Transverse colon (tissue), 4 donors: Measurements from ENCODE around the gene SMIM36.
"Not testable (repeated sequence)": the region's sequence is repeated elsewhere in the genome, so short reads cannot be mapped to it uniquely, and the experiment has no call there.

Experiments used
- POLR2AphosphoS5 ChIP-seq, 3 donors: sonication (generic); formaldehyde crosslinking; IDR thresholded peaks; one replicate each; pipeline ENCODE4 v1.6.1; 2016; ENCODE audit warnings: antibody characterized with exemption in 3 of 3
- TF ChIP-seq, protein P1 (sequence below), 5 experiments: fragments of 200-600 bp in 3 of 5; fragments of 450-650 bp in 2 of 5; sonication (generic) in 3 of 5; IDR thresholded peaks; 1 replicate in 2 of 5; 2 replicates in 3 of 5; pipeline ENCODE4 v1.5.1; 2016 to 2017; ENCODE audit warnings: antibody characterized with exemption in 5 of 5, inconsistent platforms in 3 of 5, mild to moderate bottlenecking in 2 of 5, moderate library complexity in 1 of 5

DNA sequence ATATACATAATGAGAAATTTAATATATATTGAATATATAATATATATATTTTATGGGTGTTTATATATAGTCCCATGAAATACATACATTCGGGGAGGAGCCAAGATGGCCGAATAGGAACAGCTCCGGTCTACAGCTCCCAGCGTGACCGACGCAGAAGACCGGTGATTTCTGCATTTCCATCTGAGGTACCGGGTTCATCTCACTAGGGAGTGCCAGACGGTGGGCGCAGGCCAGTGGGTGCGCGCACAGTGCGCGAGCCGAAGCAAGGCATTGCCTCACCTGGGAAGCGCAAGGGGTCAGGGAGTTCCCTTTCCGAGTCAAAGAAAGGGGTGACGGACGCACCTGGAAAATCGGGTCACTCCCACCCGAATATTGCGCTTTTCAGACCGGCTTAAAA lies 9.6 kb downstream of the SMIM36 start:
- TF ChIP-seq, protein P1, sequence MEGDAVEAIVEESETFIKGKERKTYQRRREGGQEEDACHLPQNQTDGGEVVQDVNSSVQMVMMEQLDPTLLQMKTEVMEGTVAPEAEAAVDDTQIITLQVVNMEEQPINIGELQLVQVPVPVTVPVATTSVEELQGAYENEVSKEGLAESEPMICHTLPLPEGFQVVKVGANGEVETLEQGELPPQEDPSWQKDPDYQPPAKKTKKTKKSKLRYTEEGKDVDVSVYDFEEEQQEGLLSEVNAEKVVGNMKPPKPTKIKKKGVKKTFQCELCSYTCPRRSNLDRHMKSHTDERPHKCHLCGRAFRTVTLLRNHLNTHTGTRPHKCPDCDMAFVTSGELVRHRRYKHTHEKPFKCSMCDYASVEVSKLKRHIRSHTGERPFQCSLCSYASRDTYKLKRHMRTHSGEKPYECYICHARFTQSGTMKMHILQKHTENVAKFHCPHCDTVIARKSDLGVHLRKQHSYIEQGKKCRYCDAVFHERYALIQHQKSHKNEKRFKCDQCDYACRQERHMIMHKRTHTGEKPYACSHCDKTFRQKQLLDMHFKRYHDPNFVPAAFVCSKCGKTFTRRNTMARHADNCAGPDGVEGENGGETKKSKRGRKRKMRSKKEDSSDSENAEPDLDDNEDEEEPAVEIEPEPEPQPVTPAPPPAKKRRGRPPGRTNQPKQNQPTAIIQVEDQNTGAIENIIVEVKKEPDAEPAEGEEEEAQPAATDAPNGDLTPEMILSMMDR (IDR thresholded peaks at IDR 0.05): not testable (repeated sequence)
- not testable (repeated sequence) for TF ChIP-seq POLR2AphosphoS5 (IDR thresholded peaks at IDR 0.05)
